Measurements from ENCODE around the gene MTOR. TPM values are rescaled to one million over a fixed set of nuclear protein-coding genes. Genes with fewer than 3 reads are reported as not detected.
"Not testable (repeated sequence)": the region's sequence is repeated elsewhere in the genome, so short reads cannot be mapped to it uniquely, and the experiment has no call there.

The MTOR gene
- total RNA-seq, 6 donors from 2014 or later = 27.5 to 61.0 (median 33.1) TPM

DNA sequence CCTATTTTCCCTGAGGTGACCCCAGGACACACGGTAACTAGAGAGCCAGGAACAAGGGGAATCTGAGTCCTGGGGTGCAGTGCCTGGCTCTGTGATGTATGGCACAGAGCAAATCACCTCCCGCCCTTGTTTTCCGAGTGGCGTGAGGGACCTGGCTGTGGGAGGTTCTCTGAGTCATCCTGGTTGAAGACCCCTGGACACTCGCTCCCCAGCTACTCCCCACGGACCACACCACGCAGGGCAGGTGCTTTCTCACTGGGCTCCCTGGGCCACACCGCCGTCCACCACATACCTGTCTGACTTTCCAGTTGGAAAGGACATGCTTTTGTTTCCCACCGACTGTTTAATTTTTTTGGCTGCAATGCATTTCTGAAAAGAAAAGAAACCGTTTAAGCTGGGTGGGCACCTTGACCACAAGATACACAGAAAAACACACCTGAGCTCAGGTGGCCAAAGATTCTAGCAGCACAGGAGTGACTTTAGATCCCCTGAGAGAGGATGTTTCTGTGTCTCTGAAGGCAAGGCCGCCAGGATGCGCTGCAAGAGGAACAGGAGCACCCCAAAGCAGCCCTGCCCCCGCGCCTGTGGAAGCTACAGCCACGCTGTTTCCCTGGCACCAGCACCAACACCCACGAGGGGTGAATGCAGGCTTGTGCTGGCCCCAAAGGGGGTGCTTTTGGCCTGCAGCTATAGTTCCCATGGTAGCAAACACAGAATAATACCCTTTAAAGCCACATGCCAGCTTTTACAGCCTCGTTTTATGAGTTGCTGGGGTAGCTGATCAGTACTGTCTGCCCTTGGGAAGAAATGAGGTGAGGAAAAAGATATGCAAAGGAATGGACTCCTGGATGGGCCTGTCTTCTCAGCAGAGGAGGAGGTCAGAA lies 194.4 kb downstream of the MTOR start:
- Histone ChIP-seq H3K4me3 (no peak overlapping the region), H3K4me1 (no peaks in the 10 kb centered on the region), H3K36me3 (peaks cover 31 to 97% (median 76%) of the 10 kb centered on the region in 4 donors), H3K27ac (no peak overlapping the region), H3K27me3 (no peaks in the 10 kb centered on the region), H3K9me3 (no peaks in the 10 kb centered on the region)
- no peak for ATAC-seq (ENCODE audit: low FRiP score in 2 of 2)
- no peak for TF ChIP-seq POLR2AphosphoS5 (IDR thresholded peaks at IDR 0.05)
- no peak for TF ChIP-seq EP300 (IDR thresholded peaks at IDR 0.05)
- TF ChIP-seq POLR2A (IDR thresholded peaks at IDR 0.05) = no peak
- TF ChIP-seq, protein P1, sequence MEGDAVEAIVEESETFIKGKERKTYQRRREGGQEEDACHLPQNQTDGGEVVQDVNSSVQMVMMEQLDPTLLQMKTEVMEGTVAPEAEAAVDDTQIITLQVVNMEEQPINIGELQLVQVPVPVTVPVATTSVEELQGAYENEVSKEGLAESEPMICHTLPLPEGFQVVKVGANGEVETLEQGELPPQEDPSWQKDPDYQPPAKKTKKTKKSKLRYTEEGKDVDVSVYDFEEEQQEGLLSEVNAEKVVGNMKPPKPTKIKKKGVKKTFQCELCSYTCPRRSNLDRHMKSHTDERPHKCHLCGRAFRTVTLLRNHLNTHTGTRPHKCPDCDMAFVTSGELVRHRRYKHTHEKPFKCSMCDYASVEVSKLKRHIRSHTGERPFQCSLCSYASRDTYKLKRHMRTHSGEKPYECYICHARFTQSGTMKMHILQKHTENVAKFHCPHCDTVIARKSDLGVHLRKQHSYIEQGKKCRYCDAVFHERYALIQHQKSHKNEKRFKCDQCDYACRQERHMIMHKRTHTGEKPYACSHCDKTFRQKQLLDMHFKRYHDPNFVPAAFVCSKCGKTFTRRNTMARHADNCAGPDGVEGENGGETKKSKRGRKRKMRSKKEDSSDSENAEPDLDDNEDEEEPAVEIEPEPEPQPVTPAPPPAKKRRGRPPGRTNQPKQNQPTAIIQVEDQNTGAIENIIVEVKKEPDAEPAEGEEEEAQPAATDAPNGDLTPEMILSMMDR (IDR thresholded peaks at IDR 0.05) = no peak
- 91 to 94% methylated on average over 18 of the region's 18 CpGs for WGBS, 2 donors
- no peak for DNase-seq

GRCh38 chr1:11065796-11066195 lies 196.6 kb downstream of the MTOR start:
- peaks cover 6 to 7% (median 7%) of the 10 kb centered on the region in 4 donors for H3K4me1 ChIP-seq
- peaks cover 28 to 75% (median 55%) of the 10 kb centered on the region in 4 donors for H3K36me3 ChIP-seq
- ATAC-seq (ENCODE audit: low FRiP score in 2 of 2) (no peak), DNase-seq (no peak)
- no peaks in the 10 kb centered on the region for H3K9me3 ChIP-seq
- H3K4me3 ChIP-seq = no peak overlapping the region
- no peak overlapping the region for H3K27ac ChIP-seq
- TF ChIP-seq EP300 (IDR thresholded peaks at IDR 0.05) (no peak), POLR2A (IDR thresholded peaks at IDR 0.05) (no peak), POLR2AphosphoS5 (IDR thresholded peaks at IDR 0.05) (no peak)
- TF ChIP-seq, protein P1 (IDR thresholded peaks at IDR 0.05) = no peak
- 97% methylated on average over 1 of the region's 1 CpG for WGBS, 2 donors
- no peaks in the 10 kb centered on the region for H3K27me3 ChIP-seq

DNA sequence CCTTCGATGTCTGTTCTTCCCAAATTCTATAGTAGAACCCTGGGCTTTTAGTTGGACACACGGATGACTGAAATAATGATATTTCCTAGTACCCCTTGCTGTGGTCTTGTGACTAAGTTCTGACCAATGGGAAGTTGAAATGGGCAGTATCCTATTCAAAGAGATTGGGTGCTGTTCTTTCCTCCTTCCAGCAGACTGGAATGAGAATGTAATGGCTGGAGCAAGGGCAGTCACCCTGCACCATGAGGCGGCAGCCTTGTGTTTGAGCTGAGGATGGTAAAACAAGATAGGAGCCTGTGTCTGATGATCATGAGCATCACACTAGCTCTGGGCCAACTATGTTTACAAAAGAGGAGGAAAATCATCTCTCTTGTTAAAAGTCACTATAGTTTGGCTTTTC lies 197.4 kb downstream of the MTOR start:
- 97 to 98% methylated on average over 2 to 3 of the region's 3 CpGs for WGBS, 2 donors
- H3K4me3 ChIP-seq = no peak overlapping the region
- H3K36me3 ChIP-seq = peaks cover 28 to 67% (median 50%) of the 10 kb centered on the region in 4 donors
- H3K27ac ChIP-seq = no peak overlapping the region
- no peak for ATAC-seq (ENCODE audit: low FRiP score in 2 of 2)
- H3K4me1 ChIP-seq = peaks cover 9 to 12% (median 10%) of the 10 kb centered on the region in 4 donors
- no peaks in the 10 kb centered on the region for H3K27me3 ChIP-seq
- TF ChIP-seq, protein P1 (IDR thresholded peaks at IDR 0.05) = no peak
- TF ChIP-seq POLR2A (IDR thresholded peaks at IDR 0.05) = no peak
- no peak for TF ChIP-seq EP300 (IDR thresholded peaks at IDR 0.05)
- TF ChIP-seq POLR2AphosphoS5 (IDR thresholded peaks at IDR 0.05) = no peak
- H3K9me3 ChIP-seq = no peaks in the 10 kb centered on the region
- no peak for DNase-seq

DNA sequence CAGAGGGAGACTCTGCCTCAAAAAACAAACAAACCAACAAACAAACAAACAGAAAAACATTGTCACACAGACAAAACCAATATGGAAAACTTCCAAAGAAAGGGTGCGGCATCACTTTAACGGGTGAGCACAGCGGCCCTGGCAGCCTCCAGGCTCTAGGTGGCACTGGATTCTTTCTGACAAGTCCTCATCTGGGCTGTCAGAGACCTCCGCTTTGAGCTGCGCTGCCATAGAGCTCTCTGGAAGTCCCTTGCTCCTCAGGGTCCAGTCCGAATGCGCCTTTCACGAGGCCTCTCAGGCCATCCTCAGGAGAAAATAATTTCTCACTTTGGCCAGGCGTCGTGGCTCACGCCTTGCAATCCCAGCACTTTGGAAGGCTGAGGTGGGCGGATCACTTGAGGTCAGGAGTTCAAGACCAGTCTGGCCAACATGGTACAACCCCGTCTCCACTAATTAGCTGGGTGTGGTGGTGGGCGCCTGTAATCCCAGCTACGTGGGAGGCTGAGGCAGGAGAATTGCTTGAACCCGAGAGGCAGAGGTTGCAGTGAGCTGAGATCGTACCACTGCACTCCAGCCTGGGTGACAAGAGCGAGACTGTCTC lies 198.3 kb downstream of the MTOR start:
- H3K27me3 ChIP-seq; ATAC-seq (ENCODE audit: low FRiP score in 2 of 2); H3K9me3 ChIP-seq; H3K27ac ChIP-seq; H3K4me3 ChIP-seq; DNase-seq: not testable (repeated sequence)
- WGBS, 2 donors = 92 to 93% methylated on average over 17 to 18 of the region's 18 CpGs
- Histone ChIP-seq H3K36me3 (peaks cover 25 to 58% (median 42%) of the 10 kb centered on the region in 4 donors), H3K4me1 (peaks cover 11 to 18% (median 13%) of the 10 kb centered on the region in 4 donors)

- Histone ChIP-seq H3K36me3 (peaks cover 17 to 49% (median 32%) of the 10 kb centered on the region in 4 donors), H3K4me1 (peaks cover 17 to 26% (median 20%) of the 10 kb centered on the region in 4 donors), H3K27ac (no peak overlapping the region), H3K27me3 (no peaks in the 10 kb centered on the region), H3K9me3 (no peaks in the 10 kb centered on the region), H3K4me3 (no peak overlapping the region)
- no peak for TF ChIP-seq POLR2A (IDR thresholded peaks at IDR 0.05)
- TF ChIP-seq, protein P1 (IDR thresholded peaks at IDR 0.05) = no peak
- no peak for TF ChIP-seq POLR2AphosphoS5 (IDR thresholded peaks at IDR 0.05)
- DNase-seq = no peak
- no peak for ATAC-seq (ENCODE audit: low FRiP score in 2 of 2)
- WGBS, 2 donors = 62 to 70% methylated on average over 3 of the region's 3 CpGs
Observed at GRCh38 chr1:11062965-11063401, 199.4 kb downstream of the MTOR start.
